Measurements from ENCODE around the gene CYGB. TPM values are rescaled to one million over a fixed set of nuclear protein-coding genes. Genes with fewer than 3 reads are reported as not detected.
"Not testable (repeated sequence)": the region's sequence is repeated elsewhere in the genome, so short reads cannot be mapped to it uniquely, and the experiment has no call there.

CYGB gene
- total RNA-seq, 1 experiment from 2014 or later: 2.0 TPM

GRCh38 chr17:76567634-76568432, 30.3 kb upstream of the CYGB start:
- DNase-seq (ENCODE audit: low read depth): no peak

DNA sequence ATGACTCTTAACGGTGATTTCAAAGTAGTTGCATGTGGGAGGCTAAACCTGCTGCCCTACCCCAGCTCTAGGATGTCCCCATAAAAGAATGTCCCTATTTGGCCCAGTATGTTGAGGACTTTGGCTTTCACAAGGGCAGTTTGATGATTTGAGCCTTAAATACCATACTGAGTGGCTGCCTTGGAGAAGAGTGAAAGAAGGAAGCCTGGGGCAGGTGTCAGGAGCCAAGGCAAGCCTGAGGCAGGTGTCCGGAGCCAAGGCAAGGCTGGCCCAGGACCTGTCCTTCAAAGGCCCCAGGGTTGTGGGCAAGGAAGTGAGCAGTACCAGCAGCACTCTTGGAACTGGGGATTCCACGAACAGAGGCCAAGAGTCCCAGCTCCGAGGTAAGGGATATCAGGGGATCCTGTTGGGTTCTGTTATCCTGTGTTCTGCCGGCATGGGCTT, 29.5 kb upstream of the CYGB start:
- no peak for DNase-seq (ENCODE audit: low read depth)

DNA sequence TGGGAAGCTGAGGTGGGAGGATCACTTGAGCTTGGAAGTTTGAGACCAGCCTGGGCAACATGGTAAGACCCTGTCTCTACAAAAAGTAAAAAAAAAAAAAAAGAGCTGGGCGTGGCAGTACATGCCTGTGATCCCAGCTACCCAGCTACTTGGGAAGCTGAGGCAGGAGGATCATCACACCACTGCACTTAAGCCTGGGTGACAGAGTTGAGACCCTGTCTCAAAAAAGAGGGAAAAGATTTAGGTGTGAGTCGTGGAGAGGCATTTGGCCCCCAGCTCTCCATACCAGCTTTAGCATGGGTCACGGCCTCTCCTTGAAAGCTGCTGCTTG, 29.1 kb upstream of the CYGB start:
- no peak for DNase-seq (ENCODE audit: low read depth)

- DNase-seq (ENCODE audit: low read depth): no peak
Observed at GRCh38 chr17:76565728-76566612, 28.5 kb upstream of the CYGB start.

DNA sequence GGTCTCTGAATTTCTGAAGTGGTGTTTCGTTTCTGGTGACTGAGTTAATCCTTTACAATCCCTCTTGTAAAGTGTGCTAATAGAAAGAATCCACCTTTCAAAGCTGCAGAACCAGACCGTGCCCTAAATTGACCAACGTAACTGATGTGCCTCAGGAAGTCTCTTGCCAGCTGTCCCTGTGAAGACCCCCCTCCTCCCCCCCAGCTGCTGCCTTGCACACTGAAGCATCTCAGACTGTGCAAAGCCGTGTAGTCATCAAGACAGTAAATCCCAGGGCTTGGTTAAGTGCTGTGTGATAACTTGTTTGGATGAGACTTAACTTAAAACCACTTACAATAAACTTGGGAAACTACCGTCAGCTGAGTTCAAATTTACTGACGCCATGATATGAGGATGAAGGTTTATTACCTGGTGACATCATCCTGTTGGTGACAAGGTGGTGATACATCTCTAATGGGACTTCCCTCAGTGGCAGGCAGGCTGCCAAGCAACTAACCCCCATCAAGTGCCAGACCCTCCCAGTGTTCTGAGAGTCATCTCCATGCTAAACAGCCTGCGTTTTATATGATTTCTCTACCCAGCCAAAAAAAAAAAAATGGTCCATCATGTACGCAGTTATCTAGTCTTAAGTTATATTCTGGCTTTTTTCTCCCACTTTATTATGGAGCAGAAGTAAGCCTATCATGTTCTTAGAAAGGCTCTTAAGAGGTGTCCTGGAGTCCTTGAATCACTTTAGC, 27.6 kb upstream of the CYGB start:
- not testable (repeated sequence) for DNase-seq (ENCODE audit: low read depth)

GRCh38 chr17:76563359-76563758, 25.9 kb upstream of the CYGB start:
- not testable (repeated sequence) for DNase-seq (ENCODE audit: low read depth)

DNA sequence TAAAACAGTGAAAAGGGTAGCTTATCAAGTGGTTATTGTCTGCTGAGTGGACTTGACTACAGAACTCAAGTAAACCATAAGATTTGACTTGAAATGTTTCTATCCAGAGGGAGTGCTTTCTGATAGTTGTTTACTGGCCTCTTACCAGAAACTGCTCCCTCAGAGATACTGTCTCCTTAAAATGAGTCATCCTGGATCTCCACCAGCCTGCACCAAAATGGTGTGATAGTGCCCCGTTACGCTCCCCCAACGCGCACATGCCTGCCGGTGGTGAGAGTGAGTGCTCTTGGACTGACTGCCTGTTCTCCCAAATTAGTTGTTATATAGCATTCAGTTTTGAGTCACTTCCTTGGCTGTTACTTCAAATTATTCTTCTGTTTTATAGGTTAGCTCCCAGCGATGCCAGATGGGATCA, 25.2 kb upstream of the CYGB start:
- DNase-seq (ENCODE audit: low read depth): peak; percentile 97

DNA sequence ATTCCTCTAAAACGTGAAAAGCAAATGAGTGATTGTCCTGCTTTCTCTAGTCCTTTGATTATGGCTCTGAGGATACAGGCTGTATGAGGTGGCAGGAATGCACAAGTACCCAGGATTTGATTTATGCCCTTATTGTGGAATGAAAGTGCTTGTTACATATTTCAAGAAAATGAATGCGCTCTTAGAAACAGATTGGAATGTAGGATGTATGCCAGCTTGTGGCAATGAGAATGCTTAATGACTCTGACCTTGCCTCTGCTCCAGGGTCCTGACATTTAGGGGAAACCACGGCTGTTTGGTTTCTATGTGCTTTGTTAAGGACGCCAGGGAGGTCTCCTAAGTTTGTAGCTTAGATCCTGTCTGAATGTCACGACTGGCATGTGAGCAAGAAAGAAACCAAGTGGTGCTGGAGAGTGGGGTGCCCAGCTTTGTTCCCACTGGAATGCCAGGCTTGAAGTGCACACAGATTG, 24.3 kb upstream of the CYGB start:
- peak; percentile 68 for DNase-seq (ENCODE audit: low read depth)

GRCh38 chr17:76561332-76561731, 23.8 kb upstream of the CYGB start:
- no peak for DNase-seq (ENCODE audit: low read depth)

- DNase-seq (ENCODE audit: low read depth): no peak
Observed at GRCh38 chr17:76560877-76561221, 23.3 kb upstream of the CYGB start.

DNA sequence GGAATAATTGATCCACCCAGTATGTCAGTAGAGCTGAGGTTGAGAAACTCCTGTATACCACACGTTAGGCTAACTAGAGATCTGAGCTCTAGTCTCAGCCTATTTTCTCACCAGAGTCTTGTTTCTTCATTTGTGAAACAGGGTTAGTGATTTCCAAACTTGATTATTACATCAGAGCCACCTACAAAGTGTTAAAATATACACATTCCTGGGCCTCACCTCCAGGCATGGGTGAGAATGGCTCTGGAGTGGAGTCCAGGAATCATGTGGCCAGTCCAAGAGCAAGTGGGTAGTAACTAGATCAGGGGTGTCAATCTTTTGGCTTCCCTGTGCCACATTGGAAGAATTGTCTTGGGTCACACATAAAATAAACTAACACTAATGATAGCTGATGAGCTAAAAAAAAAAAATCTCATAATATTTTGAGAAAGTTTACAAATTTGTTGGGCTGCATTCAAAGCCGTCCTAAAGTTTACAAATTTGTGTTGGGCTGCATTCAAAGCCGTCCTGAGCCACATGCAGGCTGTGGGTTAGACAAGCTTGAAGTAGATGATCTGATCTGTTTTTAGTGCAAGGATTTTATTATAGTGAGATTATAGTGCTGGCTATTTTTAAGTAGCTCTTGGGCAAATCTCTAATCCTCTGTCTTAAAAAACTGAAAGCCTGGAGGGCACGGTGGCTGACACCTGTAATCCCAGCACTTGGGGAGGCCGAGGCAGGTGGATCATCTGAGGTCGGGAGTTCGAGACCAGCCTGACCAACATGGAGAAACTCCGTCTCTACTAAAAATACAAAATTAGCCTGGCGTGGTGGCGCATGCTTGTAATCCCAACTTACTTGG, 22.7 kb upstream of the CYGB start:
- no peak for DNase-seq (ENCODE audit: low read depth)

- DNase-seq (ENCODE audit: low read depth): not testable (repeated sequence)
Observed at GRCh38 chr17:76559460-76559859, 22.0 kb upstream of the CYGB start.

- peak; percentile 32 for DNase-seq (ENCODE audit: low read depth)
Observed at GRCh38 chr17:76558198-76559095, 20.9 kb upstream of the CYGB start.

DNA sequence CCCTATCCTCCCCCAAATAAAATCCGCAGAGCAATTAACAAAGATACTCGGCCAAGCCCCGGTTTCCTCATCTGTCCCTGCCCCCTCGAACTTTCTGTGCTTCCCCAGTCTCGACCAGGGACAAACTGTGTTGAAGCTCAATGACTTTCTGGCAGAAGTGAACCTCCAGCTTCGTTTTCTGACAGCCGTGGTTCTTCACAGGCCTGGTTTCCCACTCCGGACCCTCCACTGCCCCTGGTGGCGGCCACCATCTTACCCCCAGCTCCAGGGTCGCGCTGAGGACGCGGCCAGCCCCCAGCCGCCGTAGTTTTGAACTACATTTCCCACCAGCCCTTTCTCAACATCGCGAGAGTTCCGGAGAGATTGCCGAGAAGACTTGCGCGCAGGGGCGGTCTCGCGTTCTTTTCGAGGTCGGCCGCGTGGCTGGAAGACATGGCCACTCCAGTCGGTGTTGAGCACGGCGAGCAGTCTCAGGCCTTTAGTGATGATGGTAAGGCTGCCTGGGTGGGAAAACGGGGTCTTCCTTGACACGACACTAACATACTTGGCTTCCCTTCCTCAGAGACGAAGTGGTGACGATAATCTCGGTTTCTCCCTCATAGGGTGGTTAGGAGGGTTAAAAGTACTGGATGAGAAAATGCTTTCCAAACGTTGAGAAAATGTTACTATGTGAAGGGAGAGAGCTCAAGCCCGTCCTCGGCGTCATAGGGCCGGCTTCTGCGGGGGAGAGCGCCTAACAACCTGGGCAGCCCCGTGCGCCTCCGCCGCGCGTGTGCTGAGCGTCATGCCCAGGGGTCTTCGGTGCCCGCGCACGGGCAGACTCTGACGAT, 20.1 kb upstream of the CYGB start:
- DNase-seq (ENCODE audit: low read depth): peak; percentile 92

DNA sequence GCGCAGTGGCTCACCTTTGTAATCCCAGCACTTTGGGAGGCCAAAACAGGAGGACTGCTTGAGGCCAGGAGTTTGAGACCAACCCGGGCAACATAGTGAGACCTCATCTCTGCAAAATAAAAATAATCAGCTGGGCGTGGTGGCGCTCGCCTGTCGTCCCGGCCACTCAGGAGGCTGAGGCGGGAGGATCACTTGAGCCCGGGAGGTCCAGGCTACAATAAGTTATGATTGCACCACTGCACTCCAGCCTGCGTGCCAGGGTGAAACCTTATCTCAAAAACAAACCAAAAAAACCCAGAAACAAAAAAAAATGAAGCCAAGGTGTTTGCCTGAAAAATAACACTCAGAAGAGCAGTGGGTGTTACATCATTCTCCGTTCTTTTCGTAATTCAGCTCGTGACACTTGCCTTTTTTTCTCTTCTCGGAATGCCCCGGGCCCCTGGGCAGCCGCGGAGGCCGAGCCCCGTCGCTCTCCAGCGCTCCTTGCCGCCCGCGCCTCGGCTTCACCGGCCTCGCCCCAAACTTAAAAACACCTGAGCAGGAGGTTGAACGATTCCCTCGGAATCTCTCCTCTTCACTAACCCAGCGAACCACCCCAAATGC, 19.4 kb upstream of the CYGB start:
- DNase-seq (ENCODE audit: low read depth): peak; percentile 41

- DNase-seq (ENCODE audit: low read depth): no peak
Observed at GRCh38 chr17:76554131-76554530, 16.6 kb upstream of the CYGB start.

DNA sequence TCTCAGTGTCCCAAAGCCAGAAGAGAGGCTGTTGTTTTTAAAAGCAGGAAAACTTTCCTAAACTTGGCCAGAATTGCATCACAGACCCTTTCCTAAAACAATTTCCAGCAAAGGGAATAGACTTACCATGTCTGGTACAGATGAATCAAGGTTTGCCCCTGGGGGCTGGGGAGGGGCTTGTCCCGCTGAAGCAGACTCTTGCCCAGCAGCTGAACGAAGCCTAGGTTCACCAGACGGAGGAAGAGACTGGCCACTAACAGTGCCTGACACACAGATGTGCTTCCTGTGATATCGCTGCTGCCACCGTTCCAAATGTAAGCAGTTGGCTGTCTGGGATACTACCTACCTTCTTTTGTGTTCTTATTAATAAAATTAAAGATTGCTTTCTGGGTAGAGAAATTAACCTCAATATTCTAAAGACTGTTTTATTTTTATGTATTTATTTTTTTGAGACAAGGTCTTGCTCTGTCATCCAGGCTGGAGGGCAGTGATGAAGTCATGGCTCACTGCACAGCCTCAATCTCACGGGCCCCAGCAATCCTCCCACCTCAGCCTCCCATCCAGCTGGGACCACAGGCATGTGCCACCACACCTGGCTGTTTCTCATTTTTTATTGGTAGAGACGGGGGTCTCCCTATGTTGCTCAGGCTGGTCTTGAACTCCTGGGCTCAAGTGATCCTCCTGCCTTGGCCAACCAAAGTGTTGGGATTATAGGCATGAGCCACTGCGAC, 15.8 kb upstream of the CYGB start:
- no peak for DNase-seq (ENCODE audit: low read depth)

DNA sequence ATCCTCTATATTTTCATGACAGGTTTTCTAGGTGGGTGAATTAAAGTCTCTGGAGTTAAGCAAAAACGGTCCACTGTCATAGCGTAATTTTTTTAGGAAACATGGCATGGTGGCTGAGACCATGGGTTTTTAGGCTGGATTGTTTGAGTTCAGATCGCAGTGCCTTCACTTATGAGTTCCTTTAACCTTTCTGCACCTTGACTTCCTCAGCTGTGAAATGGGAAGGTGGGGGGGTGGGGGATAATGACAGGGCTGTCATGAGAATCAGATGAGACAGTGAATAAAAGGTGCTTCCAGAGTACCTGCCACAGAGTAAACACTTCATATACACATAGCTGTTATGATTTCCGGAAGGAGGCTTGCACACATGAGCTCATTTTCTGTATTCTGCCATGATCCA, 14.2 kb upstream of the CYGB start:
- DNase-seq (ENCODE audit: low read depth): no peak

Measured in RPMI7951 (cell line).